GM23248 (cell line): ENCODE data around the gene HTR2A.

Source experiments
- EZH2 ChIP-seq: fragments of 200-600 bp; sonication (generic); IDR thresholded peaks from 2 replicates; pipeline ENCODE4 v1.6.1; 2018; ENCODE audit warnings: antibody characterized with exemption, mild to moderate bottlenecking; ENCODE audit not compliant: insufficient read depth, poor library complexity, severe bottlenecking
- EZH2phosphoT487 ChIP-seq: fragments of 200-600 bp; sonication (generic); IDR thresholded peaks from 2 replicates; pipeline ENCODE4 v1.6.1; 2018; ENCODE audit warnings: antibody characterized with exemption, moderate library complexity, mild to moderate bottlenecking, low read depth; ENCODE audit not compliant: insufficient read depth

GRCh38 chr13:46913757-46914156 lies 16.9 kb upstream of the HTR2A start:
- no peak for TF ChIP-seq EZH2
- TF ChIP-seq EZH2phosphoT487, result no peak
